Astrocyte (in vitro differentiated cells and primary cell): ENCODE data around the gene PIP4K2A. TPM values are rescaled to one million over a fixed set of nuclear protein-coding genes. Genes with fewer than 3 reads are reported as not detected.

ENCODE experiments used
- DNase-seq: peaks from one replicate; pipeline ENCODE4 v3.0.0-alpha.2; 2010; ENCODE audit warnings: low read depth
- FAIRE-seq: peaks from 2 replicates; lab custom pipeline; 2011; peaks lifted over from hg19 to GRCh38; lab: Jason Lieb, UNC
- H2AFZ ChIP-seq: 2 replicates; pipeline ENCODE4 v1.6.0; 2012; ENCODE audit warnings: low read depth, low read length, inconsistent platforms
- H3K27ac ChIP-seq: 2 replicates; pipeline ENCODE4 v1.5.1; 2011; ENCODE audit warnings: low read depth, low read length, inconsistent platforms
- H3K27me3 ChIP-seq: 2 replicates; pipeline ENCODE4 v1.6.0; 2011; ENCODE audit warnings: low read length, inconsistent platforms; ENCODE audit not compliant: insufficient read depth
- H3K36me3 ChIP-seq: 2 replicates; pipeline ENCODE4 v1.5.1; 2011; ENCODE audit warnings: low read length, inconsistent platforms; ENCODE audit not compliant: insufficient read depth
- H3K4me1 ChIP-seq: 2 replicates; pipeline ENCODE4 v1.5.1; 2011; ENCODE audit warnings: low read length, inconsistent platforms; ENCODE audit not compliant: insufficient read depth
- H3K4me2 ChIP-seq: 2 replicates; pipeline ENCODE4 v1.6.0; 2012; ENCODE audit warnings: low read length, inconsistent platforms
- H3K4me3 ChIP-seq: 2 replicates; pipeline ENCODE4 v1.5.1; 2011; ENCODE audit warnings: low read depth, mild to moderate bottlenecking, low read length, inconsistent platforms; ENCODE audit not compliant: insufficient read depth
- H3K79me2 ChIP-seq: 2 replicates; pipeline ENCODE4 v1.6.0; 2012; ENCODE audit warnings: mild to moderate bottlenecking, low read length, inconsistent platforms; ENCODE audit not compliant: insufficient read depth
- H3K9ac ChIP-seq: 2 replicates; pipeline ENCODE4 v1.6.0; 2012; ENCODE audit warnings: mild to moderate bottlenecking, low read length, inconsistent platforms
- H3K9me3 ChIP-seq: 2 replicates; pipeline ENCODE4 v1.5.1; 2012; ENCODE audit warnings: low read depth, mild to moderate bottlenecking, low read length, inconsistent platforms; ENCODE audit not compliant: insufficient read depth
- H4K20me1 ChIP-seq: 2 replicates; pipeline ENCODE4 v1.6.0; 2012; ENCODE audit warnings: low read length, inconsistent platforms; ENCODE audit not compliant: insufficient read depth
- H3K27ac Mint-ChIP-seq: one replicate; pipeline ENCODE4 v1.8.0; 2021; ENCODE audit warnings: mild to moderate bottlenecking, mixed read lengths; ENCODE audit not compliant: unreplicated experiment
- H3K27me3 Mint-ChIP-seq: one replicate; pipeline ENCODE4 v1.8.0; 2021; ENCODE audit warnings: low read depth, mixed read lengths; ENCODE audit not compliant: unreplicated experiment
- H3K36me3 Mint-ChIP-seq: one replicate; pipeline ENCODE4 v1.8.0; 2021; ENCODE audit warnings: low read depth, mixed read lengths; ENCODE audit not compliant: unreplicated experiment
- H3K4me1 Mint-ChIP-seq: one replicate; pipeline ENCODE4 v1.8.0; 2021; ENCODE audit warnings: low read depth, mixed read lengths; ENCODE audit not compliant: unreplicated experiment
- H3K4me3 Mint-ChIP-seq: one replicate; pipeline ENCODE4 v1.8.0; 2021; ENCODE audit warnings: mild to moderate bottlenecking, moderate library complexity, mixed read lengths; ENCODE audit not compliant: unreplicated experiment
- H3K9me3 Mint-ChIP-seq: one replicate; pipeline ENCODE4 v1.8.0; 2021; ENCODE audit warnings: mild to moderate bottlenecking, mixed read lengths; ENCODE audit not compliant: unreplicated experiment
- CTCF ChIP-seq: IDR thresholded peaks from 2 replicates; pipeline ENCODE4 v1.5.1; 2011; ENCODE audit warnings: low read depth, mild to moderate bottlenecking, inconsistent platforms, low read length, moderate library complexity; ENCODE audit not compliant: insufficient read depth
- EZH2 ChIP-seq: IDR thresholded peaks from 2 replicates; pipeline ENCODE4 v1.6.1; 2012; ENCODE audit warnings: mild to moderate bottlenecking, low read length, inconsistent platforms; ENCODE audit not compliant: insufficient read depth
- total RNA-seq: library from RNA; stranded (reverse); gene quantifications from 2 replicates; pipeline ENCODE4 v1.2.1, GENCODE V29; 2021

The PIP4K2A gene
- total RNA-seq, 1 donor from 2014 or later: 36.8 TPM

DNA sequence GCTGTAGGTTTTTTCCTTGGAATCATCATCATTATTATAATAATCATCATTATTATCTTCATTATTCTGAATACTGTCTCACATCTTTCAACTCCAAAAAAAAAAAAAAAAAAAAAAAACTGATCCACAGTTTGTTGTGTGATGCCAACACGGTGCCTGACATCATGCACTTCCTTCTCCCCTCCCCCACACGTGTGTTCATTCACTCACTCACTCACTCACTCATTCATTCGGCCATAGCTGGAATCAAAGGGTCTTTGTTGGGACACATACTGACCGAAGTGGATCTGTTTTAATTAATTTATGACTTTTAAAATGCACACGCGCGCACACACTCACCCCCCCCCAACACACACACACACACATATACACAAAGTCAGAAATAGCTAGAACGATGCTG lies 177.8 kb downstream of the PIP4K2A start:
- TF ChIP-seq CTCF (no peak), EZH2 (no peak)
- Histone ChIP-seq H3K27me3 (no peaks in the 10 kb centered on the region), H3K4me1 (no peaks in the 10 kb centered on the region), H3K36me3 (peaks cover 18% of the 10 kb centered on the region), H3K4me2 (no peak overlapping the region), H3K79me2 (no peaks in the 10 kb centered on the region), H3K27ac (no peak overlapping the region), H4K20me1 (no peaks in the 10 kb centered on the region), H3K9ac (no peak overlapping the region), H2AFZ (no peak overlapping the region), H3K9me3 (no peaks in the 10 kb centered on the region), H3K4me3 (no peak overlapping the region)
- Mint-ChIP-seq H3K4me3 (no peak overlapping the region), H3K4me1 (peaks cover 8% of the 10 kb centered on the region), H3K9me3 (no peaks in the 10 kb centered on the region), H3K27ac (no peak overlapping the region), H3K36me3 (peaks cover 23% of the 10 kb centered on the region), H3K27me3 (no peaks in the 10 kb centered on the region)
- no peak for DNase-seq
- no peak for FAIRE-seq

DNA sequence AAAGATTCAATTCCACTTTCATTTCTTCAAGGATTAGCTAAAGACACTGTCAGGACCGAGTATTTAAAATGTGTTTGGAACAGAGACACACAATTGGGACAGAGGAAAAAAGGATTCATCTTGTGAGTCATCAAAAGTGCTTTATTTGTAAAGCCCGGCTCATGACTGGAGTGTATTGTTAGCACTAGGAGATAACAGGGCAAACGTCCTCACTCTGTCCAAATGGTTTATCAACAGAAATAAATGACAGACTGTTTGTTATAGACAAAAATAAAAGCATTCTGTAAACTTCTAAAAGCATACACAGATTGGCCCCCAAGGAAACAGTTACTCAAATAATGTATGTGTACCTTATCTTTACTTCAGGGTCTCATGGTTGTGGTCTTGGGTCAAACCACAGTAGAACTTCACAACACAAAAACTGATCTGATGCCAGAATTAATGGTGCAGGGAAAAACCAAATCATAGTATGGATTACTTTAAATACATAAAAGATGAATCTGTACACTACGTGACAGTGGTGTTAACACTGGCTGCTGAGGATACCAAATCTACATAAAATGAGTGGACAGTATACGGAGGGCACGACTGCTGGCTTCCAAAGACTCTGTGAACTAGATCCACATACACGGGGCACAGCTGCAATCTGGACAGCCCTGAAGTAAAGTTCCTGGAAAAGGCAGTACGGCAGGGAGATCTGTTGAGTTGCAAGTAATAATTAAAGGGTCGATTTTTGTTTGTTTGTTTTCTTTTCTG lies 179.4 kb downstream of the PIP4K2A start:
- H3K36me3 ChIP-seq: peaks cover 15% of the 10 kb centered on the region
- Mint-ChIP-seq H3K4me3 (no peak overlapping the region), H3K9me3 (no peaks in the 10 kb centered on the region), H3K36me3 (peaks cover 20% of the 10 kb centered on the region), H3K27me3 (no peaks in the 10 kb centered on the region), H3K4me1 (peaks cover 8% of the 10 kb centered on the region), H3K27ac (no peak overlapping the region)
- H3K27ac ChIP-seq: no peak overlapping the region
- no peaks in the 10 kb centered on the region for H3K4me1 ChIP-seq
- H3K9ac ChIP-seq: no peak overlapping the region
- H2AFZ ChIP-seq: no peak overlapping the region
- TF ChIP-seq CTCF (no peak), EZH2 (no peak)
- H3K4me2 ChIP-seq: no peak overlapping the region
- H3K27me3 ChIP-seq: no peaks in the 10 kb centered on the region
- H4K20me1 ChIP-seq: no peaks in the 10 kb centered on the region
- no peak overlapping the region for H3K4me3 ChIP-seq
- H3K9me3 ChIP-seq: no peaks in the 10 kb centered on the region
- no peak for FAIRE-seq
- DNase-seq: peak; percentile 50
- no peaks in the 10 kb centered on the region for H3K79me2 ChIP-seq

DNA sequence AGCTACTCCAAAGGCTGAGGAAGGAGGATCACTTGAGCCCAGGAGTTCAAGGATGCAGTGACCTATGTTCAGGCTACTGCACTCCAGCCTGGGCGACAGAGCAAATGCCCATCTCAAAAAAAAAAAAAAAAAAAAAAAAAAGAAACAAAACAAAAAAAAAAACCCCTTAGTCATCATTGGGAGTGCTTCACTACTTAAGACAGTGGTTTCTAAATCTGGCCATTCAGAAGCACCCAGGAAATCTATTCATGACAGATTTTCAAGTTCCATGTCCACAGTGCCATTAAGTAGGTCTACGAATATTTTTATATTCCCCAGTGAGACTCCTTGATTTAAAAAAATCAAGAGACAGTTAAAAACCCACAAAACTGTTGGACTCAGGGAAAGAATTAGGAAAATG lies 182.9 kb downstream of the PIP4K2A start:
- peaks cover 4% of the 10 kb centered on the region for H3K9me3 Mint-ChIP-seq

More for the DNA sequence above, 182.9 kb downstream of the PIP4K2A start:
- peaks cover 4% of the 10 kb centered on the region for H3K27me3 Mint-ChIP-seq
- no peak overlapping the region for H3K4me2 ChIP-seq
- H3K36me3 Mint-ChIP-seq: peaks cover 2% of the 10 kb centered on the region
- H3K36me3 ChIP-seq: no peaks in the 10 kb centered on the region
- no peak overlapping the region for H2AFZ ChIP-seq
- H3K27ac ChIP-seq: no peak overlapping the region
- H3K4me1 ChIP-seq: no peaks in the 10 kb centered on the region
- H3K4me1 Mint-ChIP-seq: peaks cover 8% of the 10 kb centered on the region
- FAIRE-seq (no peak), DNase-seq (no peak)
- TF ChIP-seq EZH2 (no peak), CTCF (no peak)
- H3K4me3 ChIP-seq: no peak overlapping the region
- peaks cover 3% of the 10 kb centered on the region for H3K9me3 ChIP-seq
- no peak overlapping the region for H3K4me3 Mint-ChIP-seq
- no peak overlapping the region for H3K27ac Mint-ChIP-seq
- no peaks in the 10 kb centered on the region for H4K20me1 ChIP-seq
- H3K9ac ChIP-seq: no peak overlapping the region
- H3K79me2 ChIP-seq: no peaks in the 10 kb centered on the region
- no peaks in the 10 kb centered on the region for H3K27me3 ChIP-seq
